Activated CD8-positive, alpha-beta memory T cell treated with anti-CD3 and anti-CD28 coated beads, Interleukin-2, amount 50 U/mL, for 24 hours (primary cell): Measurements from ENCODE around the gene NPAS3.

Experiments
- DNase-seq: peaks from one replicate; pipeline ENCODE4 v3.0.0-alpha.2; 2020; ENCODE audit errors: extremely low read depth

Gene NPAS3

DNA sequence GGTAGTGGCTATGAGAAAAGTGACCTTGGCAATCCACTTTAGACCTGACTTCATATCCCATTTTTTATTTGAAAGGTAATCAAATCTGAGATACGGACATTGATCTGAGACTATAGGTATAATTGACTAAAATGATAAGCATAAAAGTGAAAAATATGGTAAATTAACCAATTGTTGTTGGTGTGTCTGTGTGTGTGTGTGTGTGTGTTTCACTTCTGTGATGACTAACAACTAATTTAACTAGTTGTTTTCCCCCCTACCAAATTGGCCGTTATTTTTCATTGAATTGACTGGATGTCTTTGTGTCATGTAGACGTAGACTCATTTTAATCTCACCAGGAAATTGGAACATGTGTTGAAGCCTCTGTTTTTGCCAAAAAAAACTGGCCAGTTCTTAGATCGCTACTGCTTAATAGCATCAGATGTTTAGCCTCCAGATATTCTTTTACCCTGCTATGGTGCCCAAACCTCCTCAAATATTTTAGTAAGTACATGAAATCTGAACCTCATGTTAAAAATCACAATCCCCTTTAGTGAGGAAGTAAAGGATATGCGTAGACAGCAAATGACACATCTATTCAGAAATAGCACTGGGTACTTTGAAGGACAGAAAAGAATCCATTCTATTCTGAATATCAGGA, 617.2 kb downstream of the NPAS3 start:
- DNase-seq = no peak

GRCh38 chr14:33556382-33557121, 617.9 kb downstream of the NPAS3 start:
- no peak for DNase-seq

DNA sequence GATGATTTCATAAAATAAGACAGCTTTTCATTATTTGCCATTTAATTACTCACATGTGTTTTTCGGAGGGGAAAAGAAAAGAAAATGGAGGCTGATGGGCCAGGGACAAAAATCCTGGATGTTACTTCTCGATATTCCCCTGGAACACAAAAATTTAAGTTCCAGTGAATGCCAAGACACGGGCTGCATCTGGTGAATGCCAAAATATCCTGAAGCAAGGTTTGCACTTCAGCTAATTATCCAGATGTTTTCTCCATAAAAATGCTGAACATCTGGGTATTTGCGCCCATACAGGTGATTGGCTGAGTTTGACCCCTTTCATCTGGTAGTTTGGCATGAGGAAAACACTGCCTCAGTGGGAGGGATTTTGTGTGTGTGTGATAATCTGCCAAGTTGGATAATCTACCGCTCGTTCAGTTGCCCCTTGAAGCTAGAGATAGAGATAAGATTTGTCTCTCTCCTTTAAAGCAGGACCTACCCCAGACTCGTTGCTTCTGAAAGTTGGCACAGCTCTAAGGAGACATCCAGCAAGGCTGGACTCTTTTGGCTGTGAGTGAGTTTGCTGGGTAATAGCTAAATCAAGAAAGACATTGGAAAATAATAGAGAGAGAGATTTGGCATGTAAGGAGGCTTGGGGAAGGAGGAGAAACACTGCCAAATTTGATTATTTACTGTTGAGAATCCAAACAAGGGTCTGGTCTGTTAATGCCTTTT, 622.2 kb downstream of the NPAS3 start:
- DNase-seq = no peak

GRCh38 chr14:33561488-33562175, 623.0 kb downstream of the NPAS3 start:
- DNase-seq = no peak

DNA sequence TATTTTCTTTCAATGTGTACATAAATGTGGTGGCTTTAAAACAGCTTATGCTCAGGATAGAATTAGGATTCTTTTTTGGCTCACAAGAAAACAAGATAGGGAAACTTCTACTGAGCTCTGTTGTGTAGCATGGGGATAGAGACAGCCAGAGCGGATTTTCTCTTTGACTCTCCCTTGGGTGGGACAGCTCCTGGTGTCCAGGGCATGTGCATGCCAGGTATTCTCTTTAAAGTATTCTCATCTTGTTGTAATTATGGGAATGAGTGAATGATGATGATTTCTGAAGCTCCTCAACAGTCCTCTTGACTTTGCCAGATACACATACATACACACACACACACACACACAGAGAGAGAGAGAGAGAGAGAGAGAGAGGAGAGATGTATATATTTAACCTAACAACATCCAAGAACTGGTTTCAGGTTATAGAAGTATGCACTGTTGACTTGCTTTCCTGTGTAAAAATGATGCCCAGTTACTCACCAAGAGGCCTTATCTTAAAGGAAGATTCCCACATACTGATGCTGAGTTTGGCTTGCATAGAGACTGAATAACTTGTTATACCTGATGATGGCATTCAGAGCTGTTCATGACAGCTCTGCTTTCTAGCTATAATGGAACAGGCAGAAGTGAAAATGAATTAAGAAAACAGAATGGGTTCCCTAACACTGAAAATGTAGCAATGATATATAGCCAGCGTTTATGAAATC, 624.7 kb downstream of the NPAS3 start:
- DNase-seq = no peak

DNA sequence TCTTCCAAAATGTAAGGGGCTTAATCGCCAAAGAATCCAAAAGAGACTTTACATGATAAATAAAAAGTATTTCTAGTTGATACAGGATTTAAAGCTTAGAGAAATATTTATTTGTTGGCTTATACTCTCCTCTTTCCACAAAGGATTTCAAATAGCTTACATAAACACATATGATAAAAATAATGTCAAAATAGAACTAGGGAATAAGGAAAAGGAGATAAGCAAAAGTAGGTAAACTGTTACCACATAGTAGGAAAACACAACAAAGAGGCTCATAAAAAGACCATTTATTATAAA, 625.2 kb downstream of the NPAS3 start:
- DNase-seq = no peak

- DNase-seq = no peak
Observed at GRCh38 chr14:33564774-33565630, 626.3 kb downstream of the NPAS3 start.

GRCh38 chr14:33566082-33566481, 627.4 kb downstream of the NPAS3 start:
- no peak for DNase-seq

DNA sequence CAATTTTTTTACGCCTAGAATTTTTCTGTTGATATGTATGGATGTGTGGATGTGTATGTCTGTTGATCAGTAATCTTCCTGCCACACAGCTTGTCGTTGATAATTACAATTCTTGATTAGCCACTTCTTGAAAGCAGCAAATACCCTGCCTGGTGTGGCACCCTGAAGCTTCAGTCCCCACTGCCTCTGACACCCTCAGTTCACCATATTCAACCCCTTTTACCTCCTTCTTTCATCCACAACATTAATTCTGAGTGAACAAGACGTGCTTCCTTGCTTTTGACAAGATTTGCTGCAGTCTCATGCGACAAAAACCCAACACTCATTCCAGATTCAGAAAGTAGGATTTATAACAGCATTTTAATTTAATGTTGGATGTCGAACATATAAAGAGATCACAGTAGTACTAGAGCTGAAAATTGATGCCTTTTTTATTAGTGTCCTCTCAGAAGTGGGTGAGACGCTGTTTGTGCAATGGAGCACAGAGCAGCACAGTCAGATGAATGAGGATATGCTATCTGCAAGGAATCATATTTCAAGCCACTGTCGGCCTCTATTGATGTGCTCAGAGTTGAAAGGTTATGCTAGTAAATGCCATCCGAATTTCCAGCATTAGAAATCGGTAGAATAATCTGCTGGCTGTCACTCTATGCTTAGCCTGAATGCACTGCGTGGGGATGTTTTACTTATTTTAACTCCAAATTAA, 628.5 kb downstream of the NPAS3 start:
- no peak for DNase-seq

DNA sequence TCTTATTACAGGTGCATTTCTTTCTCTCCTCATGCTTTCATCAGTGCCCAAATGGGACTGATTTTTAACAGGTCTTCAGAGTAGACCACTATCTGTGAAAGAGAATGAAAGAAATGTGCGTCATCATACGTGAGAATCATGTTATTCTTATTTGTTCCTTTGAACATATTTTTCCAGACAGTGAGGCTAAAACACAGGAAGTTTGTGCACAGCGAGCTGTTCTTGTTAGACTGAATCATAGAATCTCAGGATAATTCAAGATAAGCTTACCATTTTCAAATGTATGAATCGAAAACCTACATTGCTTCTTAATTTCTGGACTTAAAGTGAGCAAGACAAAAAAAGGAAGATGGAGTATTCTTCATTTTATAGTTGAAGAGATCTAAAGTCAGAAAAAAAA, 629.1 kb downstream of the NPAS3 start:
- DNase-seq = no peak

GRCh38 chr14:33568935-33569579, 630.4 kb downstream of the NPAS3 start:
- no peak for DNase-seq

- no peak for DNase-seq
Observed at GRCh38 chr14:33569821-33570687, 631.4 kb downstream of the NPAS3 start.

- no peak for DNase-seq
Observed at GRCh38 chr14:33570694-33571310, 632.1 kb downstream of the NPAS3 start.

GRCh38 chr14:33573301-33573880, 634.7 kb downstream of the NPAS3 start:
- DNase-seq = no peak

- no peak for DNase-seq
Observed at GRCh38 chr14:33576014-33576413, 637.3 kb downstream of the NPAS3 start.

GRCh38 chr14:33578461-33579216, 640.0 kb downstream of the NPAS3 start:
- no peak for DNase-seq

DNA sequence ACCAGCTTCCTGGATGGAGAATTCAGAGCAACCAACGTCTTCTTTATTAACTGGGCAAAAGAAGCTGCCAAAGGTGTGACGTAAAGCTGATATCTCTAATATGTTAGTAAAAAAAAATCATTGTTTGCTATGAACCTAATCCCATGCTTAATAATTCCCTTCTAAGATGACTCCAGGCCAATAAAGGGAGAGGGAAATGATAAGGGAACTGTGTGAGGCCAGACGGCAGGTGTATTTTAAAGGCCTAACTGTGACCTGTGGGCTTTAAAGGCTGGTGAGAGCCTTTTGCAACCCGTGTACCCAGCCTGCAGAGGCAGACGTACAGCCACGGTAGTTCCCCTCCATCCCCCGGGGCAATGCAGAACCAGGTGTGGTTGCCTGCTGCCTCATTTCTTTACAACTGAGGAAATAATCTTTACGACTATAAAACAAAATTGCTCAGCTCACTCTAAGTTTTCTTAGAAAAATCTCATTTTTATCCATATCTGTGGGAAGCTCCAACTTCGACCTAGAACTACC, 641.6 kb downstream of the NPAS3 start:
- DNase-seq = no peak
